Heart left ventricle (tissue), 16 donors: Measurements from ENCODE around the gene GRAMD4. TPM values are rescaled to one million over a fixed set of nuclear protein-coding genes. Genes with fewer than 3 reads are reported as not detected.
A peak's percentile ranks its signal among the peaks of the same experiment; 100 is the strongest.
"Not testable (repeated sequence)": the region's sequence is repeated elsewhere in the genome, so short reads cannot be mapped to it uniquely, and the experiment has no call there.

Experiments
- ATAC-seq, 4 donors: fragments of 200-7000 bp; cut with Tn5 transposase; one replicate each; pipeline ENCODE4 v1.9.1; 2020 to 2022; ENCODE audit warnings: moderate library complexity in 4 of 4, mild to moderate bottlenecking in 3 of 4, moderate number of reproducible peaks in 1 of 4
- DNase-seq, 5 donors: peaks; one replicate each; pipeline ENCODE4 v3.0.0-alpha.2; 2020
- H3K27ac ChIP-seq, 12 donors: fragments of 200-600 bp; sonication (generic) in 4 of 12; one replicate each; pipeline versions ENCODE4 v1.5.0 to v1.8.0; 2016 to 2022; ENCODE audit warnings: mild to moderate bottlenecking in 2 of 12
- H3K27me3 ChIP-seq, 9 donors: fragments of 200-600 bp; sonication (generic) in 2 of 9; one replicate each; pipeline versions ENCODE4 v1.5.1 to v1.8.0; 2016 to 2022; ENCODE audit warnings: mild to moderate bottlenecking in 3 of 9
- H3K36me3 ChIP-seq, 9 donors: fragments of 200-600 bp; sonication (generic) in 2 of 9; one replicate each; pipeline versions ENCODE4 v1.5.0 to v1.8.0; 2018 to 2022; ENCODE audit warnings: mild to moderate bottlenecking in 2 of 9
- H3K4me1 ChIP-seq, 12 donors: fragments of 200-600 bp; sonication (generic) in 4 of 12; one replicate each; pipeline versions ENCODE4 v1.5.0 to v1.8.0; 2016 to 2022; ENCODE audit warnings: mild to moderate bottlenecking in 3 of 12
- H3K4me3 ChIP-seq, 12 donors: fragments of 200-600 bp; sonication (generic) in 4 of 12; one replicate each; pipeline versions ENCODE4 v1.5.0 to v1.8.0; 2017 to 2022; ENCODE audit warnings: mild to moderate bottlenecking in 9 of 12, moderate library complexity in 4 of 12
- H3K9me3 ChIP-seq, 12 donors: fragments of 200-600 bp; sonication (generic) in 4 of 12; one replicate each; pipeline versions ENCODE4 v1.5.0 to v1.8.0; 2016 to 2022; ENCODE audit warnings: mild to moderate bottlenecking in 1 of 12
- POLR2A ChIP-seq, 2 donors: fragments of 450-650 bp; IDR thresholded peaks; one replicate each; pipeline ENCODE4 v1.6.1; 2017; ENCODE audit warnings: antibody characterized with exemption in 2 of 2, mild to moderate bottlenecking in 2 of 2, moderate library complexity in 2 of 2
- WGBS, 4 donors: extraction: QIAGEN DNeasy Blood & Tissue Kit in 2 of 4; methylation state at CpG; one replicate each; pipeline versions ENCODE4 v1.1.5 to v1.1.7; 2013 to 2018; 5-methylcytosine and 5-hydroxymethylcytosine counted together
- intact Hi-C, 10 donors: fragments of 100-400 bp; cut with DNase I; formaldehyde crosslinking; loops; one replicate each; pipeline versions ENCODE4 v1.11.1 to v1.14.2; 2022
- polyA plus RNA-seq, 2 donors: library from polyadenylated mRNA; stranded (reverse); fragments of 200-250 nt; gene quantifications; one replicate each; pipeline ENCODE4 v1.2.3, GENCODE V29; 2013
- total RNA-seq, 9 donors: library from RNA; depleted of rRNA in 2 of 9; stranded (reverse); fragments of >200 nt in 2 of 9; fragmentation: NEBNext Ultra II Directional in 3 of 9; extraction: Animal tissue kit (Norgen Biotek cat#: 25700) in 3 of 9; gene quantifications; one replicate each; pipeline versions ENCODE4 v1.1.0 to v1.2.4, GENCODE V29; 2016 to 2023
- TF ChIP-seq, protein P1 (sequence below), 12 donors: fragments of 200-600 bp; sonication (generic) in 4 of 12; IDR thresholded peaks; one replicate each; pipeline versions ENCODE4 v1.5.0 to v1.8.0; 2018 to 2022; ENCODE audit warnings: antibody characterized with exemption in 12 of 12, mild to moderate bottlenecking in 5 of 12
- donor health status: ischemic (EF 13 %, LVEDD 7.1; RV severe dilation, severe dysfunction).
- donor health status: healthy with polysubstance abuse.
- donor health status: DM: no; HTN: yes; CAD: no.
- donor health status: DM: no; HTN: no; CAD: no.
- donor health status: ischemic (EF 25% LVEDD 6.9; RV normal size, moderate dysfunction).
- donor health status: ischemic (EF 25% LVEDD 5.7; RV mildly dilated, moderate dysfunction).
- donor health status: healthy.
- donor health status: DM: yes; HTN: yes; CAD: no.
- donor health status: ischemic (EF 35%, LVEDD 5.7; RV mildly dilated, moderate dysfunction).
- donor health status: nonischemic (EF 11% LVEDD 7.7; RV severe dilation, severe dysfunction).
- donor health status: DM: yes; HTN: yes; CAD: no.
- donor health status: PGD.
- donor health status: ischemic (EF 29% LVEDD 5.4; RV normal size, mild dysfunction).
- donor health status: nonischemic (EF 23%, LVEDD 6.1; RV moderate dilation, normal function).

GRAMD4 gene
- total and polyA plus RNA-seq, 11 donors, result 22.4 to 122 (median 63.1) TPM

DNA sequence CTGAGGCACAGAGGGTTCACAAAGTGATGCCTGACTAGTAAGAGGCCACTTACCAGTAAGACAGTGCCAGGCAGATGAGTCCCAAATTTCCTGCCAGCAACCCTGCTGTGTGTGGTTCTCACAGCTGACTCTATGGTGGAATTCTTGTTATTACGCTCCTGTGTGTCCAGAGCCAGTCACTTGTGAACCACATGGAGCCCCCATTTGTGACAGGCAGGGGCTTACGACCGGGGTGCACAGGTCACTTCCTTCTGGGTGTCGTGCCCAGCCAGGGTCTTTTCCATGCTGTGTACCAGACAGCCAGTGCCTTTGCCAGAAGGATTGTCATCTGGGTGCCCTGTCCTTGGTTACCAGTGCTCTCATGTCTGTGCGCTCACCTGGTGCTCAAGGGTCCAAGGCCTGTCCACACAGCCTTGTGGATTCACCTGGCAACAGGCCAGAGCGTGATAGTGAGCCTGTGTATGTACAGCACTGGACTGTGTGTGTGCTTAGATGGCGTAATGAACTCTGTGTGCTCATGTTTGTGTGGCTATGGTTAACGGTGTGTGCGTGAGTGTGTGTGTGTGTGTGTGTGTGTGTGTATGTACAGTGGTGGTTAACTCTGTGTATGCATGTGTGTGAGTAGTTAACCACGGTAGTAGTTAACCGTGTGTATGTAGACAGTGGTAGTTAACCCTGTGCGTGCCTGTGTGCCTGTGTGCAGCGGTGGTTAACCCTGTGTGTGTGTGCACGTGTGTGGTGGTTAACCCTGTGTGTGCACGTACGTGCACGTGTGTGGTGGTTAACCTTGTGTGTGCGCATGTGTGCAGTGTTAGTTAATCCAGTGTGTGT, 18.6 kb downstream of the GRAMD4 start:
- intact Hi-C loops, result no loop called here
- Histone ChIP-seq H3K36me3 (peaks cover 0 to 15% (median 0%) of the 10 kb centered on the region in 9 donors), H3K4me3 (no peak overlapping the region), H3K27ac (peak overlapping the region in 2 of 12 donors; percentile 9 to 50), H3K27me3 (no peaks in the 10 kb centered on the region), H3K4me1 (peaks cover 0 to 71% (median 26%) of the 10 kb centered on the region in 12 donors), H3K9me3 (no peaks in the 10 kb centered on the region)
- ATAC-seq (peak; percentile 24 to 47 (median 32)), DNase-seq (peak in 1 of 5 donors; percentile 33)
- WGBS, 4 donors, result 52 to 61% (median 59%) methylated on average over 14 to 18 of the region's 18 CpGs
- TF ChIP-seq, protein P1, sequence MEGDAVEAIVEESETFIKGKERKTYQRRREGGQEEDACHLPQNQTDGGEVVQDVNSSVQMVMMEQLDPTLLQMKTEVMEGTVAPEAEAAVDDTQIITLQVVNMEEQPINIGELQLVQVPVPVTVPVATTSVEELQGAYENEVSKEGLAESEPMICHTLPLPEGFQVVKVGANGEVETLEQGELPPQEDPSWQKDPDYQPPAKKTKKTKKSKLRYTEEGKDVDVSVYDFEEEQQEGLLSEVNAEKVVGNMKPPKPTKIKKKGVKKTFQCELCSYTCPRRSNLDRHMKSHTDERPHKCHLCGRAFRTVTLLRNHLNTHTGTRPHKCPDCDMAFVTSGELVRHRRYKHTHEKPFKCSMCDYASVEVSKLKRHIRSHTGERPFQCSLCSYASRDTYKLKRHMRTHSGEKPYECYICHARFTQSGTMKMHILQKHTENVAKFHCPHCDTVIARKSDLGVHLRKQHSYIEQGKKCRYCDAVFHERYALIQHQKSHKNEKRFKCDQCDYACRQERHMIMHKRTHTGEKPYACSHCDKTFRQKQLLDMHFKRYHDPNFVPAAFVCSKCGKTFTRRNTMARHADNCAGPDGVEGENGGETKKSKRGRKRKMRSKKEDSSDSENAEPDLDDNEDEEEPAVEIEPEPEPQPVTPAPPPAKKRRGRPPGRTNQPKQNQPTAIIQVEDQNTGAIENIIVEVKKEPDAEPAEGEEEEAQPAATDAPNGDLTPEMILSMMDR (IDR thresholded peaks at IDR 0.05), result no peak
- no peak for TF ChIP-seq POLR2A (IDR thresholded peaks at IDR 0.05)

DNA sequence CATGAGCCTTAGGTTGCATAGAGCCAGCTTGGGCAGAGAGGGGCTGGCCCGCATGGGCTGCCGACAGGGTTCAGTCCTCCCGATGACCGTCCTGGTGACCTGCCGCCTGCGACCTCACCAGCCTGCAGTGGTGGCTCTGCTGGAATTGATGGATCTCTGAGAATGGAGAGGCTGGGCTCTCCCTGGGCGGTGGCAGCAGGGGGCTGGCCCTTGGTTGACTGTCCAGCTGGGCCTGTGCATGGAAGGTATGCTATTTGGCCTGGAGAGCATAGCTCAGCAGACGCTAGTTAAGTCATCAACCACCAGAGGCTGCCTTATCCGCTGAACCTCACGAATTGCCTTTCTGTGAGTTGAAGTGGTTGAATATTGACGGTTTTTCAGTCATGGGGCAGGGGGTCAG, 19.7 kb downstream of the GRAMD4 start:
- WGBS, 4 donors, result 86 to 91% (median 87%) methylated on average over 3 to 11 of the region's 11 CpGs
- Histone ChIP-seq H3K4me1 (peaks cover 0 to 63% (median 19%) of the 10 kb centered on the region in 12 donors), H3K27me3 (no peaks in the 10 kb centered on the region), H3K9me3 (no peaks in the 10 kb centered on the region), H3K36me3 (peaks cover 0 to 15% (median 0%) of the 10 kb centered on the region in 9 donors), H3K27ac (peak overlapping the region in 3 of 12 donors; percentile 6 to 24 (median 7)), H3K4me3 (no peak overlapping the region)
- intact Hi-C loops, result no loop called here
- ATAC-seq (no peak), DNase-seq (peak in 1 of 5 donors; percentile 28)
- TF ChIP-seq, protein P1 (IDR thresholded peaks at IDR 0.05), result no peak
- no peak for TF ChIP-seq POLR2A (IDR thresholded peaks at IDR 0.05)

DNA sequence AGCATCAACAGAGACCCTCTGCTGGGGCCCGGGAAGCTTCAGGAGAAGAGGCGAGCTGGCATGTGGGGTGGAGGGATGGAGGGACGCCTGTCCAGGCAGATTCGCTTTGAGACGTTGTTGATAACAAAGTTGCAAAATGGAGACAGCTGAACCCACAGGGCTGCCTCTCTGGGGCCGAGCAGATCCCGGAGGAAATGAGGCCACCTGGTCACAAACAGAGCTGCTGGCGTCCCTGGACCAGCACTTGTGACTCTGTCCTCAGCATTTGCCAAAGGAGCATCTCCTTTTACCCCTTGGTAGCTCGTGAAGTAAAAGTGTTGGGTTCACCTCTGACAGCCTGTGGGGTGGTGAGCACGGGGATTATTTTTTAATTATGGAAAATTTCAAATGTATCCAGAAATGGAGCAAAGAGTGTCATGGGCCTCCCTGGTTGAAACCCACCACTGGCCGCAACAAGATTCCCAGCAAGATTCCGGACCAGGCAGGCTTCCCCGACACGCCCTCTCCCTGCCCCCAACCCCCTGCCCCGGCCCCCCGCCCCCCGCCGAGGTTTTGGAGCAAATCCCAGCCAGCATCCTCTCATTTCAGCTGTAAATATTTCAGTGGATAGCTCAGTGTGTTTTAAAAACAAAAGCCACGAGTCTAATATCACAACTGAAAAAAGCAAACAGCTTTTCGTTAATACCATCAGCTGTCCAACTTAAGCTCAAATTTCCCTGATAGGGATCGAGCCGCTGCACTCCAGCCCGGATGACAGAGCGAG, 20.3 kb downstream of the GRAMD4 start:
- intact Hi-C loops, result no loop called here
- TF ChIP-seq, protein P1 (IDR thresholded peaks at IDR 0.05), result no peak
- no peak for TF ChIP-seq POLR2A (IDR thresholded peaks at IDR 0.05)
- 49 to 51% (median 50%) methylated on average over 23 to 24 of the region's 24 CpGs for WGBS, 4 donors
- Histone ChIP-seq H3K27ac (peak overlapping the region in 3 of 12 donors; percentile 7 to 33 (median 24)), H3K4me3 (no peak overlapping the region), H3K27me3 (no peaks in the 10 kb centered on the region), H3K36me3 (peaks cover 0 to 15% (median 0%) of the 10 kb centered on the region in 9 donors), H3K9me3 (no peaks in the 10 kb centered on the region), H3K4me1 (peaks cover 3 to 64% (median 20%) of the 10 kb centered on the region in 12 donors)
- DNase-seq, result no peak
- ATAC-seq, result no peak

DNA sequence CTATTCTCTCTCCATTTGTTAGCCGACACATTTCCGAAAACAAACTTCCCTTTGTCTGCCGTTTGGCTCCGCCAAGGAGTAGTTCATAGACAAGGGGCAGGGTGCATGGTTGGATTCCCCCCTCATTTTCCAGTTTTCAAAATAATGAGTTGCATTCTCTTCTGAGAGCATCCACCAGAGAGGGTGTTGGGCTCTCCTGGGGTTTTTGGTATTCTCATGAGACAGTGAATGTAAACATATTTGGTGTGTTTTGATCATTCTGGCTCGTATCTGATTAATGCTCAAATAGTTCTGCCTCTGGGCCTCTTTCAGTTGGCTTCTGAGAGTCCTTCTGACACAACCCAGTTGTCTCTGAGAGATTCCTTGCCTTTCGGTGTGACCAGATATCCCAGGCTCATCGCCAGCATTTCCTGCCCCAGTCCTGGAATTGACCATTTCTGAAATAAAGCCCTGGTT, 21.7 kb downstream of the GRAMD4 start:
- Histone ChIP-seq H3K4me3 (no peak overlapping the region), H3K27ac (peak overlapping the region in 2 of 12 donors; percentile 20 to 38), H3K4me1 (peaks cover 5 to 63% (median 25%) of the 10 kb centered on the region in 12 donors), H3K9me3 (no peaks in the 10 kb centered on the region), H3K36me3 (peaks cover 0 to 15% (median 0%) of the 10 kb centered on the region in 9 donors), H3K27me3 (no peaks in the 10 kb centered on the region)
- TF ChIP-seq, protein P1 (IDR thresholded peaks at IDR 0.05), result no peak
- no peak for TF ChIP-seq POLR2A (IDR thresholded peaks at IDR 0.05)
- WGBS, 4 donors, result 69 to 74% (median 72%) methylated on average over 7 of the region's 7 CpGs
- intact Hi-C loops, result no loop called here
- DNase-seq (no peak), ATAC-seq (no peak)

DNA sequence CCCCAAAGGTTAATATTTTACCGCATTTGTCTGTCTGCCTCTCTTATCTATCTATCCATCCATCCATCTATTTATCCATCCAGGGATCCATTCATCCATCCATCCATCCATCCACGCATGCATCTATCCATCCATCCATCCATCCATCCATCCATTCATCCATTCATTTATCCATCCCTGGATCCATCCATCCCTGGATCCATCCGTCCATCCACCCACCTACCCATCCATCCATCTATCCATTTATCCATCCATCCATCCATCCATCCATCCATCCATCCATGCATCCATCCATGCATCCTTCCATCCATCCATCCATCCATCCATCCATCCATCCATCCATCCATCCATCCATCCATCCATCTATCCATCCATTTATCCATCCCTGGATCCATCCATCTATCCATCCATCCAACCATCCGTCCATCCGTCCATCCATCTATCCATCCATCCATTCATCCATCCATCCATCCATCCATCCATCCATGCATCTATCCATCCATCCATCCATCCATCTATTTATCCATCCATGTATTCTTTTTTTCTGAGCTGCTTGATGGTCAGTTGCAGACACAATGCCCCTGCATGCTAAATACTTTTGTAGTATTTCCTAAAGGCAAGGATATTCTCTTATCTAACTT, 22.8 kb downstream of the GRAMD4 start:
- H3K27ac ChIP-seq, intact Hi-C loops, H3K4me3 ChIP-seq, H3K27me3 ChIP-seq, DNase-seq, ATAC-seq, H3K9me3 ChIP-seq: not testable (repeated sequence)
- Histone ChIP-seq H3K4me1 (peaks cover 6 to 72% (median 31%) of the 10 kb centered on the region in 12 donors), H3K36me3 (peaks cover 0 to 14% (median 0%) of the 10 kb centered on the region in 9 donors)
- 88 to 93% (median 90%) methylated on average over 5 of the region's 5 CpGs for WGBS, 4 donors
